ENCODE results near the gene EIF4E3. TPM values are rescaled to one million over a fixed set of nuclear protein-coding genes. Genes with fewer than 3 reads are reported as not detected.

The EIF4E3 gene
- total and polyA plus RNA-seq, 3 donors from 2014 or later = 10.4 to 17.4 (median 15.4) TPM

DNA sequence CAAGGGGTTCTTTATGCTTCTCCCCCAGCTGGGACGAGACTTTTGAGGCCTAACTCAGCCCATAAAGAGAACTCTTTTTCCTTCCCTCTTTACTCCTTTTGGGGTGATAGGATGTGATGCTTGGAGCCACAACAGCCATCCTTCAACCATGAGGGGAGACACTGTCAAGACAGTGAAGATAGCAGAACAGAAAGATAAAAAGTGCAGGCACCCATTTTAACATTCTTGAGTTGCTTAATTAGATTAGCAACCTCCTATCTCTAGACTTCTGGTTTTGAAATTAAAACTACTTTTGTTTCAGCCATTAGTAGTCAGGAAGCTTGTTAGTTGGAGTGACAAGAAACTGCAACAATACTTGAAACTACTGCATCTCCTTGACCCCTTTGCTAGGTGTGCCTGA lies 34.9 kb upstream of the EIF4E3 start:
- no peaks in the 10 kb centered on the region for H3K36me3 ChIP-seq (ENCODE audit: low read depth, missing control alignments)
- DNase-seq = no peak
- no peak overlapping the region for H3K4me3 ChIP-seq
- 100% methylated on average over 1 of the region's 1 CpG for WGBS, 2 donors
- intact Hi-C loops (cut with DNase I; ENCODE audit: low total_unique reads) = no loop called here
- H3K4me1 ChIP-seq = peaks cover under 1% of the 10 kb centered on the region
- no peaks in the 10 kb centered on the region for H3K9me3 ChIP-seq
- H3K27ac ChIP-seq = no peak overlapping the region
- no peaks in the 10 kb centered on the region for H3K27me3 ChIP-seq
- TF ChIP-seq, protein P1, sequence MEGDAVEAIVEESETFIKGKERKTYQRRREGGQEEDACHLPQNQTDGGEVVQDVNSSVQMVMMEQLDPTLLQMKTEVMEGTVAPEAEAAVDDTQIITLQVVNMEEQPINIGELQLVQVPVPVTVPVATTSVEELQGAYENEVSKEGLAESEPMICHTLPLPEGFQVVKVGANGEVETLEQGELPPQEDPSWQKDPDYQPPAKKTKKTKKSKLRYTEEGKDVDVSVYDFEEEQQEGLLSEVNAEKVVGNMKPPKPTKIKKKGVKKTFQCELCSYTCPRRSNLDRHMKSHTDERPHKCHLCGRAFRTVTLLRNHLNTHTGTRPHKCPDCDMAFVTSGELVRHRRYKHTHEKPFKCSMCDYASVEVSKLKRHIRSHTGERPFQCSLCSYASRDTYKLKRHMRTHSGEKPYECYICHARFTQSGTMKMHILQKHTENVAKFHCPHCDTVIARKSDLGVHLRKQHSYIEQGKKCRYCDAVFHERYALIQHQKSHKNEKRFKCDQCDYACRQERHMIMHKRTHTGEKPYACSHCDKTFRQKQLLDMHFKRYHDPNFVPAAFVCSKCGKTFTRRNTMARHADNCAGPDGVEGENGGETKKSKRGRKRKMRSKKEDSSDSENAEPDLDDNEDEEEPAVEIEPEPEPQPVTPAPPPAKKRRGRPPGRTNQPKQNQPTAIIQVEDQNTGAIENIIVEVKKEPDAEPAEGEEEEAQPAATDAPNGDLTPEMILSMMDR (IDR thresholded peaks at IDR 0.05) = no peak
- no peak for TF ChIP-seq POLR2A (IDR thresholded peaks at IDR 0.05)

- Histone ChIP-seq H3K4me1 (peaks cover 4% of the 10 kb centered on the region), H3K27me3 (no peaks in the 10 kb centered on the region), H3K4me3 (no peak overlapping the region), H3K27ac (no peak overlapping the region), H3K9me3 (no peaks in the 10 kb centered on the region), H3K36me3 (ENCODE audit: low read depth, missing control alignments) (no peaks in the 10 kb centered on the region)
- WGBS, 2 donors = 77 to 79% methylated on average over 5 of the region's 5 CpGs
- no peak for TF ChIP-seq POLR2A (IDR thresholded peaks at IDR 0.05)
- TF ChIP-seq, protein P1 (IDR thresholded peaks at IDR 0.05) = no peak
- intact Hi-C loops (cut with DNase I; ENCODE audit: low total_unique reads) = no loop called here
- DNase-seq = no peak
Measured at GRCh38 chr3:71759401-71759800, 34.2 kb upstream of the EIF4E3 start.

DNA sequence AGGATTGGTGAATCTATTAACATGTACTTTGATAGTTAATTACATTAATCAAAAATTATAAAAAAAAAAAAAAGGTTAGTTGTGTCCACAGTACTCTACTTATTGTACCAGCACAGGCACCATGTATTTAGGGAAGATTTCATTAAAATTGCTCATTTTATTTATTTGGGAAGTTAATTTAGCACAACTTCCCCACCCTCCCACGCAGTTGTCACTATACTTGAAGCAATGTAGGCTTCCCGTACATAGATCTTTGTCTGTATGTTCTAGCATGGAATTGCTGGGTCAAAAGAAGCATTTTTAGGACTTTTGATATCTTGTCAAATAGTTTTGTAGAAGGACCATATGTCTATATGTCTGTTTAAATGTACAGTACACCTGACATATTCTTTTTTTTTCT lies 32.9 kb upstream of the EIF4E3 start:
- no peak overlapping the region for H3K27ac ChIP-seq
- H3K27me3 ChIP-seq = no peaks in the 10 kb centered on the region
- intact Hi-C loops (cut with DNase I; ENCODE audit: low total_unique reads) = no loop called here
- peaks cover 4% of the 10 kb centered on the region for H3K4me1 ChIP-seq
- H3K4me3 ChIP-seq = no peak overlapping the region
- no peaks in the 10 kb centered on the region for H3K36me3 ChIP-seq (ENCODE audit: low read depth, missing control alignments)
- H3K9me3 ChIP-seq = no peaks in the 10 kb centered on the region
- DNase-seq = no peak
- TF ChIP-seq, protein P1 (IDR thresholded peaks at IDR 0.05) = no peak
- TF ChIP-seq POLR2A (IDR thresholded peaks at IDR 0.05) = no peak
- WGBS, 2 donors = 94 to 97% methylated on average over 2 of the region's 2 CpGs

DNA sequence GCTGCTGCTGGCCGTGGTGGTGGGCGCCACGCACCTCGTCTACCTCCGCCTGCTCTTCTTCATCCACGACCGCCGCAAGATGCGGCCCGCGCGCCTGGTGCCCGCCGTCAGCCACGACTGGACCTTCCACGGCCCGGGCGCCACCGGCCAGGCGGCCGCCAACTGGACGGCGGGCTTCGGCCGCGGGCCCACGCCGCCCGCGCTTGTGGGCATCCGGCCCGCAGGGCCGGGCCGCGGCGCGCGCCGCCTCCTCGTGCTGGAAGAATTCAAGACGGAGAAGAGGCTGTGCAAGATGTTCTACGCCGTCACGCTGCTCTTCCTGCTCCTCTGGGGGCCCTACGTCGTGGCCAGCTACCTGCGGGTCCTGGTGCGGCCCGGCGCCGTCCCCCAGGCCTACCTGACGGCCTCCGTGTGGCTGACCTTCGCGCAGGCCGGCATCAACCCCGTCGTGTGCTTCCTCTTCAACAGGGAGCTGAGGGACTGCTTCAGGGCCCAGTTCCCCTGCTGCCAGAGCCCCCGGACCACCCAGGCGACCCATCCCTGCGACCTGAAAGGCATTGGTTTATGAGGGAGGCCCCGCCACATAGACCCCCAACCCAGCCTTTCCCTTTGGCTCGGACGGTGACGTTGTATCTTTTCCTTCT lies 29.5 kb upstream of the EIF4E3 start:
- WGBS, 2 donors = 17 to 35% methylated on average over 7 to 38 of the region's 65 CpGs
- Histone ChIP-seq H3K36me3 (ENCODE audit: low read depth, missing control alignments) (no peaks in the 10 kb centered on the region), H3K27ac (peak overlapping the region in 1 of 2 donors; percentile 61), H3K27me3 (no peaks in the 10 kb centered on the region), H3K4me1 (peaks cover 4% of the 10 kb centered on the region), H3K4me3 (peak overlapping the region; percentile 39 to 51), H3K9me3 (no peaks in the 10 kb centered on the region)
- TF ChIP-seq POLR2A (IDR thresholded peaks at IDR 0.05) = no peak
- TF ChIP-seq, protein P1 (IDR thresholded peaks at IDR 0.05) = no peak
- intact Hi-C loops (cut with DNase I; ENCODE audit: low total_unique reads) = no loop called here
- DNase-seq = peak; percentile 33

All from testis (tissue), 3 donors.